AG04450 (cell line): ENCODE results near the gene CDKAL1. TPM values are rescaled to one million over a fixed set of nuclear protein-coding genes. Genes with fewer than 3 reads are reported as not detected.

Source experiments
- CTCF ChIA-PET: fragments of 300-600, 350-600 bp; formaldehyde crosslinking; extraction: SDS; loops from one replicate; lab custom pipeline; 2022; ENCODE audit warnings: antibody characterized with exemption, inconsistent platforms; lab: Charles Lee
- POLR2A ChIA-PET: fragments of 350-600 bp; formaldehyde crosslinking; extraction: SDS; loops from one replicate; lab custom pipeline; 2021; ENCODE audit warnings: antibody characterized with exemption, inconsistent platforms; lab: Yijun Ruan, JAX
- DNase-seq: peaks from one replicate; pipeline ENCODE4 v3.0.0-alpha.2; 2011; ENCODE audit warnings: low read depth, low spot score
- H3K27ac ChIP-seq: one replicate; pipeline ENCODE4 v1.5.1; 2012; ENCODE audit warnings: low read depth, low read length, control low read depth
- H3K27me3 ChIP-seq: one replicate; pipeline ENCODE4 v1.6.0; 2012; ENCODE audit warnings: low read length; ENCODE audit not compliant: control insufficient read depth, insufficient read depth
- H3K4me3 ChIP-seq: 2 replicates; pipeline ENCODE4 v1.5.1; 2011; ENCODE audit warnings: mild to moderate bottlenecking, low read depth, low read length, control low read depth
- H3K9me3 ChIP-seq: 2 replicates; pipeline ENCODE4 v1.5.1; 2012; ENCODE audit warnings: low read length; ENCODE audit not compliant: control insufficient read depth, insufficient read depth
- polyA plus RNA-seq: library from polyadenylated mRNA; depleted of rRNA; stranded (reverse); fragments of >200 nt; gene quantifications from 2 replicates; pipeline ENCODE4 v1.2.3, GENCODE V29; 2011
- TF ChIP-seq, protein P1 (sequence below): IDR thresholded peaks from 2 replicates; pipeline ENCODE4 v1.5.1; 2011; ENCODE audit warnings: low read depth, low read length, control low read depth, inconsistent platforms

Gene CDKAL1
- polyA plus RNA-seq, 1 experiment, result 9.2 TPM

GRCh38 chr6:21151119-21151518 is 616.9 kb downstream of the CDKAL1 start:
- TF ChIP-seq, protein P1, sequence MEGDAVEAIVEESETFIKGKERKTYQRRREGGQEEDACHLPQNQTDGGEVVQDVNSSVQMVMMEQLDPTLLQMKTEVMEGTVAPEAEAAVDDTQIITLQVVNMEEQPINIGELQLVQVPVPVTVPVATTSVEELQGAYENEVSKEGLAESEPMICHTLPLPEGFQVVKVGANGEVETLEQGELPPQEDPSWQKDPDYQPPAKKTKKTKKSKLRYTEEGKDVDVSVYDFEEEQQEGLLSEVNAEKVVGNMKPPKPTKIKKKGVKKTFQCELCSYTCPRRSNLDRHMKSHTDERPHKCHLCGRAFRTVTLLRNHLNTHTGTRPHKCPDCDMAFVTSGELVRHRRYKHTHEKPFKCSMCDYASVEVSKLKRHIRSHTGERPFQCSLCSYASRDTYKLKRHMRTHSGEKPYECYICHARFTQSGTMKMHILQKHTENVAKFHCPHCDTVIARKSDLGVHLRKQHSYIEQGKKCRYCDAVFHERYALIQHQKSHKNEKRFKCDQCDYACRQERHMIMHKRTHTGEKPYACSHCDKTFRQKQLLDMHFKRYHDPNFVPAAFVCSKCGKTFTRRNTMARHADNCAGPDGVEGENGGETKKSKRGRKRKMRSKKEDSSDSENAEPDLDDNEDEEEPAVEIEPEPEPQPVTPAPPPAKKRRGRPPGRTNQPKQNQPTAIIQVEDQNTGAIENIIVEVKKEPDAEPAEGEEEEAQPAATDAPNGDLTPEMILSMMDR, result no peak
- H3K27me3 ChIP-seq, result no peaks in the 10 kb centered on the region
- no peak overlapping the region for H3K4me3 ChIP-seq
- POLR2A ChIA-PET, result no interaction called here
- DNase-seq, result no peak
- CTCF ChIA-PET, result no interaction called here
- no peaks in the 10 kb centered on the region; the same call in 1 of the 2 replicates for H3K9me3 ChIP-seq
- no peak overlapping the region for H3K27ac ChIP-seq

- H3K27ac ChIP-seq, result no peak overlapping the region
- H3K27me3 ChIP-seq, result no peaks in the 10 kb centered on the region
- no peak for DNase-seq
- POLR2A ChIA-PET, result no interaction called here
- no peaks in the 10 kb centered on the region; the same call in 1 of the 2 replicates for H3K9me3 ChIP-seq
- TF ChIP-seq, protein P1, result no peak
- no peak overlapping the region for H3K4me3 ChIP-seq
- CTCF ChIA-PET, result no interaction called here
Measured at GRCh38 chr6:21151530-21151929, 617.3 kb downstream of the CDKAL1 start.

- ChIA-PET POLR2A (no interaction called here), CTCF (no interaction called here)
- H3K4me3 ChIP-seq, result no peak overlapping the region
- DNase-seq, result no peak
- no peaks in the 10 kb centered on the region for H3K9me3 ChIP-seq
- no peak overlapping the region for H3K27ac ChIP-seq
- TF ChIP-seq, protein P1, result no peak
- no peaks in the 10 kb centered on the region for H3K27me3 ChIP-seq
Measured at GRCh38 chr6:21157186-21157929, 623.1 kb downstream of the CDKAL1 start.

DNA sequence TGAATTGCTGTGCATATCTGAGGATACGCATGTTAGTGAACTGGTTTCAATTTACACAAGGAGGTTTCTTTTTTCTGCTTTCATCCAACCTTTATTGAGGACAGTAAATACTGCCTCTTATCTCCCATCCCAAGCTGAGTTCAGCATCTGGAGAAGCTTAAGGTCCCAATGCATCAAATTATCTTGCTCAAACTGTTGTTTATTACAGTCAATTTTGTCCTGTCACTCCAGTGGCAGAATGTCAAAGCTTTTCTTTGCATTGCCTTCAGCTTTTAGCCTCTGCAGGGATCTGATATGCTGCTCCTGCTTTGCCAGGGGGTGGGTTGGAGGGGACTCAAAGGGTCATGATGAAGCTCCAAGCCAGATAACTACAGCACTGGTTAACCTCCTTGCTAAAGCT is 623.9 kb downstream of the CDKAL1 start:
- Histone ChIP-seq H3K4me3 (no peak overlapping the region), H3K9me3 (no peaks in the 10 kb centered on the region), H3K27me3 (no peaks in the 10 kb centered on the region), H3K27ac (no peak overlapping the region)
- no peak for DNase-seq
- TF ChIP-seq, protein P1, result no peak
- CTCF ChIA-PET, result no interaction called here
- POLR2A ChIA-PET, result no interaction called here

GRCh38 chr6:21158873-21159272 is 624.6 kb downstream of the CDKAL1 start:
- Histone ChIP-seq H3K27me3 (no peaks in the 10 kb centered on the region), H3K27ac (no peak overlapping the region)

More at GRCh38 chr6:21158873-21159272, 624.6 kb downstream of the CDKAL1 start:
- H3K9me3 ChIP-seq, result no peaks in the 10 kb centered on the region
- TF ChIP-seq, protein P1, result no peak
- ChIA-PET POLR2A (no interaction called here), CTCF (no interaction called here)
- DNase-seq, result no peak
- H3K4me3 ChIP-seq, result no peak overlapping the region
